Trophoblast cell (in vitro differentiated cells and primary cell): Measurements from ENCODE around the gene CXCL1.

ENCODE experiments used
- DNase-seq, 2 donors: peaks; one replicate each; pipeline ENCODE4 v3.0.0-alpha.2; 2016
- H2AFZ ChIP-seq: 2 replicates; pipeline ENCODE4 v1.6.1; 2013; ENCODE audit warnings: low read length, moderate library complexity, mild to moderate bottlenecking; ENCODE audit not compliant: insufficient read depth, poor library complexity
- H2AK5ac ChIP-seq: 2 replicates; pipeline ENCODE4 v1.6.1; 2013; ENCODE audit warnings: mild to moderate bottlenecking, low read length
- H2BK120ac ChIP-seq: 2 replicates; pipeline ENCODE4 v1.6.1; 2013; ENCODE audit warnings: low read length, mild to moderate bottlenecking, moderate library complexity; ENCODE audit not compliant: insufficient read depth, poor library complexity
- H2BK12ac ChIP-seq: 2 replicates; pipeline ENCODE4 v1.6.1; 2013; ENCODE audit warnings: mild to moderate bottlenecking, low read length, moderate library complexity
- H2BK5ac ChIP-seq: 2 replicates; pipeline ENCODE4 v1.6.1; 2013; ENCODE audit warnings: low read length, low read depth, moderate library complexity, mild to moderate bottlenecking; ENCODE audit not compliant: poor library complexity
- H3K14ac ChIP-seq: 2 replicates; pipeline ENCODE4 v1.6.1; 2013; ENCODE audit warnings: mild to moderate bottlenecking, low read length
- H3K18ac ChIP-seq: 2 replicates; pipeline ENCODE4 v1.6.1; 2013; ENCODE audit warnings: mild to moderate bottlenecking, low read length
- H3K23ac ChIP-seq: 2 replicates; pipeline ENCODE4 v1.6.1; 2013; ENCODE audit warnings: low read length
- H3K27ac ChIP-seq: 2 replicates; pipeline ENCODE4 v1.5.1; 2013; ENCODE audit warnings: low read depth, mild to moderate bottlenecking, inconsistent platforms, low read length, moderate library complexity
- H3K27me3 ChIP-seq: 2 replicates; pipeline ENCODE4 v1.6.1; 2013; ENCODE audit warnings: inconsistent platforms, mild to moderate bottlenecking, low read length, moderate library complexity; ENCODE audit not compliant: insufficient read depth
- H3K36me3 ChIP-seq, 2 experiments: 1 replicate in 1 of 2; 2 replicates in 1 of 2; pipeline ENCODE4 v1.6.1; 2013; ENCODE audit warnings: low read length in 2 of 2, mild to moderate bottlenecking in 2 of 2, moderate library complexity in 1 of 2; ENCODE audit not compliant: insufficient read depth in 2 of 2, control insufficient read depth in 1 of 2
- H3K4ac ChIP-seq: 2 replicates; pipeline ENCODE4 v1.6.1; 2013; ENCODE audit warnings: low read depth, mild to moderate bottlenecking, low read length, moderate library complexity
- H3K4me1 ChIP-seq, 2 experiments: 1 replicate in 1 of 2; 2 replicates in 1 of 2; pipeline ENCODE4 v1.6.1; 2013; ENCODE audit warnings: low read length in 2 of 2, mild to moderate bottlenecking in 2 of 2, moderate library complexity in 1 of 2; ENCODE audit not compliant: insufficient read depth in 2 of 2, control insufficient read depth in 1 of 2
- H3K4me2 ChIP-seq: 2 replicates; pipeline ENCODE4 v1.6.1; 2013; ENCODE audit warnings: inconsistent platforms, mild to moderate bottlenecking, low read length, moderate library complexity
- H3K4me3 ChIP-seq: 2 replicates; pipeline ENCODE4 v1.5.1; 2013; ENCODE audit warnings: mild to moderate bottlenecking, low read depth, low read length, inconsistent platforms
- H3K79me1 ChIP-seq: one replicate; pipeline ENCODE4 v1.6.1; 2013; ENCODE audit warnings: low read length
- H3K79me2 ChIP-seq: 2 replicates; pipeline ENCODE4 v1.6.1; 2013; ENCODE audit warnings: low read length, mild to moderate bottlenecking; ENCODE audit not compliant: control insufficient read depth, insufficient read depth, poor library complexity
- H3K9ac ChIP-seq: 2 replicates; pipeline ENCODE4 v1.6.1; 2013; ENCODE audit warnings: mild to moderate bottlenecking, low read length
- H3K9me3 ChIP-seq: 2 replicates; pipeline ENCODE4 v1.6.1; 2013; ENCODE audit warnings: low read depth, mild to moderate bottlenecking, control low read depth, inconsistent platforms, low read length; ENCODE audit not compliant: insufficient read depth
- H4K12ac ChIP-seq: 2 replicates; pipeline ENCODE4 v1.6.1; 2013; ENCODE audit warnings: low read depth, mild to moderate bottlenecking, low read length, moderate library complexity
- H4K8ac ChIP-seq: 2 replicates; pipeline ENCODE4 v1.6.1; 2013; ENCODE audit warnings: low read depth, mild to moderate bottlenecking, low read length, moderate library complexity
- H4K91ac ChIP-seq: one replicate; pipeline ENCODE4 v1.6.1; 2013; ENCODE audit warnings: low read depth, mild to moderate bottlenecking, low read length, moderate library complexity
- WGBS: extraction: QIAGEN DNeasy Blood & Tissue Kit; methylation state at CpG from one replicate; pipeline ENCODE4 v1.1.7; 2013; ENCODE audit warnings: missing lambda C conversion rate; ENCODE audit not compliant: insufficient read length, insufficient coverage; ENCODE audit errors: extremely low coverage; 5-methylcytosine and 5-hydroxymethylcytosine counted together

The CXCL1 gene

GRCh38 chr4:73892966-73893365, 23.8 kb downstream of the CXCL1 start:
- Histone ChIP-seq H2BK120ac (no peak overlapping the region), H3K4ac (no peak overlapping the region), H3K79me1 (no peaks in the 10 kb centered on the region), H3K4me3 (no peak overlapping the region), H2BK5ac (no peak overlapping the region), H3K27ac (no peak overlapping the region), H3K18ac (no peak overlapping the region), H2AFZ (no peak overlapping the region), H3K79me2 (no peaks in the 10 kb centered on the region), H3K23ac (no peak overlapping the region), H3K9me3 (no peaks in the 10 kb centered on the region), H2AK5ac (no peak overlapping the region), H4K91ac (no peak overlapping the region), H3K4me1 (no peaks in the 10 kb centered on the region), H3K9ac (no peak overlapping the region), H3K14ac (no peak overlapping the region), H3K4me2 (no peak overlapping the region), H3K36me3 (no peaks in the 10 kb centered on the region), H3K27me3 (no peaks in the 10 kb centered on the region), H4K8ac (no peak overlapping the region), H4K12ac (no peak overlapping the region), H2BK12ac (no peak overlapping the region)
- DNase-seq, result no peak
- WGBS, result no CpG with 5 or more reads among the region's 3 CpGs

- Histone ChIP-seq H3K4me1 (no peaks in the 10 kb centered on the region), H2BK120ac (no peak overlapping the region), H2AFZ (no peak overlapping the region), H3K79me2 (no peaks in the 10 kb centered on the region), H3K9ac (no peak overlapping the region), H4K8ac (no peak overlapping the region), H2BK5ac (no peak overlapping the region), H3K36me3 (no peaks in the 10 kb centered on the region), H2AK5ac (no peak overlapping the region), H3K9me3 (no peaks in the 10 kb centered on the region), H3K79me1 (no peaks in the 10 kb centered on the region), H3K4me3 (no peak overlapping the region), H3K27me3 (no peaks in the 10 kb centered on the region), H4K12ac (no peak overlapping the region), H3K4me2 (no peak overlapping the region), H3K14ac (no peak overlapping the region), H2BK12ac (no peak overlapping the region), H3K23ac (no peak overlapping the region), H4K91ac (no peak overlapping the region), H3K27ac (no peak overlapping the region), H3K4ac (no peak overlapping the region), H3K18ac (no peak overlapping the region)
- DNase-seq, result no peak
- WGBS, result no CpG with 5 or more reads among the region's 2 CpGs
These were observed 24.8 kb downstream of the CXCL1 start for GRCh38 chr4:73894001-73894400.

GRCh38 chr4:73895201-73896175, 26.3 kb downstream of the CXCL1 start:
- H3K4me3 ChIP-seq, result no peak overlapping the region
- H3K4me2 ChIP-seq, result no peak overlapping the region
- H3K14ac ChIP-seq, result no peak overlapping the region
- H3K9me3 ChIP-seq, result no peaks in the 10 kb centered on the region
- H2BK5ac ChIP-seq, result no peak overlapping the region
- H3K23ac ChIP-seq, result no peak overlapping the region
- H4K8ac ChIP-seq, result no peak overlapping the region
- H3K36me3 ChIP-seq, result no peaks in the 10 kb centered on the region
- H3K4ac ChIP-seq, result no peak overlapping the region
- no peak overlapping the region for H3K18ac ChIP-seq
- H3K27ac ChIP-seq, result no peak overlapping the region
- H2AFZ ChIP-seq, result no peak overlapping the region
- no peak overlapping the region for H2BK12ac ChIP-seq
- no peak overlapping the region for H2BK120ac ChIP-seq
- no peak overlapping the region for H2AK5ac ChIP-seq
- H3K27me3 ChIP-seq, result no peaks in the 10 kb centered on the region
- H3K9ac ChIP-seq, result no peak overlapping the region
- no CpG with 5 or more reads among the region's 9 CpGs for WGBS
- H4K12ac ChIP-seq, result no peak overlapping the region
- H3K79me1 ChIP-seq, result no peaks in the 10 kb centered on the region
- no peaks in the 10 kb centered on the region for H3K4me1 ChIP-seq
- no peak for DNase-seq
- H3K79me2 ChIP-seq, result no peaks in the 10 kb centered on the region
- no peak overlapping the region for H4K91ac ChIP-seq

GRCh38 chr4:73896416-73896815, 27.2 kb downstream of the CXCL1 start:
- H4K8ac ChIP-seq, result no peak overlapping the region
- no peaks in the 10 kb centered on the region for H3K9me3 ChIP-seq
- H3K4me1 ChIP-seq, result no peaks in the 10 kb centered on the region
- no peak overlapping the region for H4K12ac ChIP-seq
- H3K18ac ChIP-seq, result no peak overlapping the region
- H3K4me2 ChIP-seq, result no peak overlapping the region
- no peak overlapping the region for H2BK12ac ChIP-seq
- no peak overlapping the region for H3K14ac ChIP-seq
- no peak overlapping the region for H3K4ac ChIP-seq
- no peaks in the 10 kb centered on the region for H3K36me3 ChIP-seq
- H2BK120ac ChIP-seq, result no peak overlapping the region
- H2AFZ ChIP-seq, result no peak overlapping the region
- H4K91ac ChIP-seq, result no peak overlapping the region
- no CpG with 5 or more reads among the region's 2 CpGs for WGBS
- no peak overlapping the region for H2BK5ac ChIP-seq
- no peak overlapping the region for H3K27ac ChIP-seq
- no peak overlapping the region for H3K4me3 ChIP-seq
- no peaks in the 10 kb centered on the region for H3K27me3 ChIP-seq
- no peak overlapping the region for H2AK5ac ChIP-seq
- no peak for DNase-seq
- no peak overlapping the region for H3K9ac ChIP-seq
- H3K23ac ChIP-seq, result no peak overlapping the region
- H3K79me2 ChIP-seq, result no peaks in the 10 kb centered on the region
- H3K79me1 ChIP-seq, result no peaks in the 10 kb centered on the region
